ENCODE measurements around the gene SND1.
"Not testable (repeated sequence)": the region's sequence is repeated elsewhere in the genome, so short reads cannot be mapped to it uniquely, and the experiment has no call there.

The SND1 gene

DNA sequence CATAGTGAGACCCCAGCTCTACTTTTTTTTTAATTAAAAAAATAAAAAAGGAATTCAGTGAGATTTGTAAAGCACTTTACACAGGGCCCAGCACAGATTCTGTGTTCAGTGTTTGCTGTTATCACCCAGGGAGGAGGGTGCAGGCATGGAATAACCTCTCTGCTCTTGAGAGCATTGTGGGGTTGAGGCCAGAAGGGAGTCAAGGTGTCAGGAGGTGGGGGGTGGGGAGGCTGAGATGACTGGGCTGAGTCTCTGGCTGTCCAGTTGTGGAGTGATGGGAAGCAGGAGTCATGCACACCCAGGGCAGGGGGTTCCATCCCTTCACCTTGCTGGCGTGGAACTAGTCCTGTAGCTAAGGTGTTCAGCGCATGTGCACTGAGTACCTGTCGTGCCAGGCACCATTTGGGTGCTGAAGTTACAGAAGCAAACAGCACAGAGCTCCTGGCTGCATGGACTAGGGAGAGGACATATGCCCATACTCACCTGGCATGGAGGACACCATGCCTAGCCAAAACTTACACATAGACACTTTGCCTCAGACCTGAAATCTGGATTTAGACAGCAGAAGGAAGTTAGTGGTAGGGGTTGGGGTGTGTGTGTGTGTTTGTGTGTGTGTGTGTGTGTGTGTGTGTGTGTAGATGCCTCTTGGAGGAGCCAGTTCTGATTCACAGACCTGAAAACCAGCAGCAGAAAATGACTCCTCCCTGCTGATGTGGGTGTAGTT is 448.4 kb downstream of the SND1 start:
- no peak for DNase-seq (ENCODE audit: low read depth)
- no peak overlapping the region for H3K4me3 ChIP-seq (ENCODE audit: low read depth, low read length)

DNA sequence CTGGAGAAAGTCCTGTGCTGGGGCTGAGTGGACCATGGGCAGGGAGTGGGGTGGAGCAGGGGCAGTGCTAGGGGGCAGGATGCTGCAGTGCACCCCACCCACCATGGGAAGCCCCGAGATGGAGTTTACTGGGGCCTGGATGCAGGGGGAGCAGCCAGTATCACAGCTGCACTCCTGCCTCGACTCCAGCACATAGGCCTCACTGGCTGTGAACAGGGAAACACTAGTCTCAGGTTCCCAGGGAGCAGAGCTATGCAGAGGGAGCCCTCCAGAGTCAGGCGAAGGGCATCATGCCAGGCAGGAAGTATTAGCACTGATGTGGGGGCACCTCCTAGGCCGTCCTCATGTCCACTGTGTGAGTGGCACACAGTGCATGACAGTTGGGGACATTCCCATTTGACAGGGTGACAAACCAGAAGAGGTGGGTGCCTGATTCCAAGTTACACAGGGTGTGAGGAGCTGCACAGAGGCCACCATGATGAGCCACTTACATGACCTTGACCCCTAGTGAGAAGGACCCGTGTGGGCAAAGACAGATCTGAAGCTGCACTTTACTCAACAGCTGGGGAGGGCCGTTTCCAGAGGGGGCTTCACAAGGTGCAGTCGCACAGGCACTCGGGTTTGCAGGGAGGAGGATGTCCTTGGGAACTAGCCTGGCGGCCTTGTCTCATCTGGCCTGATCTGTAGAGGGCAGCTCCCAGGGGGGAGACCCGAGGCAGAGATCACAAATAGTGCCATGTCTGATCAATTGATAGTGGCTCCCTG is 449.1 kb downstream of the SND1 start:
- no peak overlapping the region for H3K4me3 ChIP-seq (ENCODE audit: low read depth, low read length)
- no peak for DNase-seq (ENCODE audit: low read depth)

DNA sequence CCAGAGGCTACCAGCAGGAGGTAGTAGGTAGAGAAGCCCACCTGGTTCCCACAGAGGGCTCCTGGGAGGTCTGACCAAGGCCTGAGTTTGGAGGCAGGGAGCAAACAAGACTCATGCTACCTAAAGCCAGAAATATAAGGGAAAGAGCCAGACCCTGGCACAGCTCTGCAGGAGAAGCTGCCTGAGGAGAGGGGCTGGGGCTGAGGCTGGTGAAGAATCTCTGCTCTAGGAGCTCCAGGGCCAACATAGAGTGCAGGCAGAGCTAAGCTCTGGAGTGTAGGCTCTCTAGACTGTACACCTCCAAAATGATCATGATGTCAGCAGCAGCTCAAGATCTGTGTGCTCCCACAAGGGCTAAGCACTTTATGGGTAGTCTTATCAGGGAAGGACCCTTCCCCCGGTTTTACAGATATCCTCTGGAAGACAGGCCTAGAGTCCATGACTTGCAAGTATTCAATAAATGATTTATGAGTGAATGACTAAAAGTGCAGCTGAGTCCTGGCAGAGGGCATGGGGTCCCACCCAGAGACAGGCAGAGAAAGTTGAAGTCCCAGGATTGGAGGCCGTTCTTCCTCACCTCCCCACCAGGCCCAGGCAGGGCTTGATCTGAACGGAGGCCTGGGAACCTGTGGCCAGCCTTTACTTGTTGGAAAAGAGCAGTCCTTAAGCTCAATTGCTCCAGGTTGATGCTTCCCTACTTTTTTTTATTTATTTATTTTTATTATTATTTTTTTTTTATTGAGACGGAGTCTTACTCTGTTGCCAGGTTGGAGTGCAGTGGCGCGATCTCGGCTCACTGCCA is 450.7 kb downstream of the SND1 start:
- H3K4me3 ChIP-seq (ENCODE audit: low read depth, low read length) = no peak overlapping the region
- DNase-seq (ENCODE audit: low read depth) = no peak

DNA sequence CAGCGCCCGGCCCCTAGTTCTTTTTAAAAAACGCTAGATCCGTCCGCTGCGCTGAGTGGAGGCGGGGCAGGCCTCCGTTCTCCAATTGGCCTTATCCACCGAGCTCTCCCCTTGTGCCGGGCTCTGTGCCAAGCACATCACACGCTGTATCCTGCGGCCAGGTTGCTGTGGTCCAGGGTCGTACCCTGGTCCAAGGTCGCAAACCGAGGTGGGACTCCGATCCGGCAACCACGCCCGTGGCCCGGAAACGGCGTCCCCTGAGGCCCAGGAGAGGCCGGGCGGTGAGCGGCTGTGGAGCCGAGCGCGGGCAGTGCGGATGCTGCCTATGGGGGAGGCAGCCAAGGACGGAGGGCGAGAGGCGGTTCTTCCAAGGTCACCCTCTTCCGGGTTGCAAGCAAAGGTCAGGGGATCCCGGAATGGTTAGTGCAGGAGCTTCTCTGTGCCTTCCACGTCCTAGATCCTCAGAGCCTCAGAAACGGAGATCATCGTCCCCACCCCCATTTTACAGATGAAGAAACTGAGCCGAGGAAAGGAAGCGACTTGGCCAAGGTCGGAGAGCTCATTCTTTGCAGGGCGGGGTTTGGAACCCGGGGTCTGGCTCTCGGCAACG is 451.6 kb downstream of the SND1 start:
- H3K4me3 ChIP-seq (ENCODE audit: low read depth, low read length) = peak overlapping the region; percentile 49
- no peak for DNase-seq (ENCODE audit: low read depth)

DNA sequence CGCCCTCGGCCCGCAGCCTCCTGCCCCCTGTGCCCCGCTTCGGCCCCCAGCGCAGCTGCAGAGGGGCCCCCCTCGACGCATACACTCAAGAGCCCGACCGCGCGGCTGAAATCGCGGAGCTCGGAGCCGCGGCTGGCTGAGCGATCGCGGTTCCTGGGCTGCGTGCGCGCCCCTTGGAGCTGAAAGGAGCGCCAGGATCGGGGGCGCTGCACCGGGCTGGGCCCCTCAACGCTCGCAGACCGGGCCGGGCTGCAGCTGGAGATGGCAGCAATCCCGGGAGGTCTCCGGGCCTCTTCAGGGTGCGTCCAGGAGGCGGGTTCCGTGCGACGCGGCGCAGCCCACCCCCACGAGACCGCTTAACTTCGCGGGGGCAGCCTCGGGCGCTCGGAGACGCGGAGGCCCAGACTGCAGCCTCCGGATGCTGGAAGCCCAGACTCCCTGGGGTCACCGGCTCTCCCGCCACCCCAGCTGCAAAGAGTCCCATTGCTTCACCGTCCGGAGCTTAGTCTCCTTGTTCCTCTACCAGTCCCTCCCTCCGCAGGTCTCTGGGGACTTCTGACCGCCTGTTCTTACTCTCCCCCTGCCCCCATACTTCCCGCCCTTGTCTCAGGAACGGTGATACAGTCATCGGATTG is 452.2 kb downstream of the SND1 start:
- H3K4me3 ChIP-seq (ENCODE audit: low read depth, low read length) = peak overlapping the region; percentile 49
- peak; percentile 21 for DNase-seq (ENCODE audit: low read depth)

DNA sequence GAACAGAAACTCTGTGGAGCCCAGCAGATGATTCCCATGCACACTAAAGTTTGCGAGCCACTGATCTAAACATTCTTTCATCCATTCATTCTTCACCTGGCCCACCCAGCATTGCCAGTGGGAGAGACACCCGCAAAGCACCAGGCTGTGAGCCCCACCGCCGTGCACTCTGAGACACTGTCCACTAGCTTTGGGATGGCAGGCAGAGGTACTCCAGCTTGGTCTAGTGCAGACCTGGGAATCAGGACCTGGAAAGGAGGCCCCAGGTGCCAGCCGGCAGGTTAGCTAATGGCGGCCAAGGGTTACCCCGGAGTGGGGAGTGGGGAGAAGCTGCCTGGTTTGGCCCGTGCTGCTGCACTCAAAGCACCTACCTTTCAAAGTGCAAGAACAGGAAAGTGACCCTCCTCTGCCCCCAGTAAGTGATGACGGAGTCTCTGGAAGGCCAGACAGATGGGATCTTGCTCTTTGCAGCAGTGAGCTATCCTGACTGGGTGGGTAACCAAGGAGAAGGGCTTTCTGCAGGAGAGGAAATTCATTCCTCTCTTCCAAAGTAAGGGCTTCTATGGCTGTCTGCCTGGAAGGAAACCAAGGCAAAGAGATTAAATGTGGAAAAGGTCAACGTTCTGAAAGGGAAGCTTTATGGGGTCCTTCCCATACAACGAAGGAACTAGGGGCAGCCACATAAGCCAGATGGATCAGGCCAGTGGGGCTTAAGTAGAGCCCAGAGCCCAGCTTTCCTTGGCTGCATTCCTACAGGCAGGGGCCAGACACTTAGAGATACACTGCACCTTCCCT is 453.4 kb downstream of the SND1 start:
- no peak overlapping the region for H3K4me3 ChIP-seq (ENCODE audit: low read depth, low read length)
- no peak for DNase-seq (ENCODE audit: low read depth)

DNA sequence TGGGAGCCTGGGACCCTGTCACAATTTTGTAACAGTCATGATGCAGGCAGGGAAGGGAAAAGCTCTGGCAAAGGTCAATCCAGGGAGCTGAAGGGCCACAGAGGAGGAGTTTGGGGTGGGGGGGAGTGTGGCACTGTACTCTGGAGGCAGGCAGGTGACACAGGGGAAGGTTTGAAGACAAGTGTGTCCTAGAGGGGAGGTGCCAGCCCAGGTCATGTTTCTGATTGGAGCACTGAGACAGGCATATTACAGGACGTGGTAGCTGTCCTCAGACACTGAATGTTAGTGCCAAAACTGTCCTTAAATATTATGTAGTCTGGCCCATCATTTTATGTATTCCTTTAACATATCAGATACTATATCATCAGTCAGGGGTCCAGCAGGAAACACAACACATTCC is 454.8 kb downstream of the SND1 start:
- no peak for DNase-seq (ENCODE audit: low read depth)
- no peak overlapping the region for H3K4me3 ChIP-seq (ENCODE audit: low read depth, low read length)

DNA sequence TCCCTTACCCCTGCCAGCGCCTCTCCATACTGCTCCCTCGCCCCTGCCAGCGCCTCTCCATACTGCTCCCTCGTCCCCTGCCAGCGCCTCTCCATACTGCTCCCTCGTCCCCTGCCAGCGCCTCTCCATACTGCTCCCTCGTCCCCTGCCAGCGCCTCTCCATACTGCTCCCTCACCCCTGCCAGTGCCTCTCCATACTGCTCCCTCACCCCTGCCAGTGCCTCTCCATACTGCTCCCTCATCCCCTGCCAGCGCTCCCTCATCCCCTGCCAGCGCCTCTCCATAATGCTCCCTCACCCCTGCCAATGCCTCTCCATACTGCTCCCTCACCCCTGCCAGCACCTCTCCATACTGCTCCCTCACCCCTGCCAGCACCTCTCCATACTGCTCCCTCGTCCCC is 455.5 kb downstream of the SND1 start:
- not testable (repeated sequence) for H3K4me3 ChIP-seq (ENCODE audit: low read depth, low read length); DNase-seq (ENCODE audit: low read depth)

DNA sequence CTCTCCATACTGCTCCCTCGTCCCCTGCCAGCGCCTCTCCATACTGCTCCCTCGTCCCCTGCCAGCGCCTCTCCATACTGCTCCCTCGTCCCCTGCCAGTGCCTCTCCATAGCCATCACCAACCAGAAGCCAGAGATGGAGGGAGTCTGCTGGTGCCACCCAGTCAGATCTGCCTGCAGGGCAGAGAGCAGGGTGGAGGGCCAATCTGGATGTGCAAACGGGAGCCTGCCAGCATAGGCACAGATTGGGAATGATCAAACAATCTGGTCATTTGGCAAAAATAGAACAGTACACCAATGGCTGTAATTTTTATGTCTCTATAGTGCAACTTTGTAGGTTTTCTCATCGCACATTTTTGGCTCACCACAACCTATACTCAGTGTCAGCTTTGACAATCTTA is 456.1 kb downstream of the SND1 start:
- H3K4me3 ChIP-seq (ENCODE audit: low read depth, low read length) = no peak overlapping the region

DNA sequence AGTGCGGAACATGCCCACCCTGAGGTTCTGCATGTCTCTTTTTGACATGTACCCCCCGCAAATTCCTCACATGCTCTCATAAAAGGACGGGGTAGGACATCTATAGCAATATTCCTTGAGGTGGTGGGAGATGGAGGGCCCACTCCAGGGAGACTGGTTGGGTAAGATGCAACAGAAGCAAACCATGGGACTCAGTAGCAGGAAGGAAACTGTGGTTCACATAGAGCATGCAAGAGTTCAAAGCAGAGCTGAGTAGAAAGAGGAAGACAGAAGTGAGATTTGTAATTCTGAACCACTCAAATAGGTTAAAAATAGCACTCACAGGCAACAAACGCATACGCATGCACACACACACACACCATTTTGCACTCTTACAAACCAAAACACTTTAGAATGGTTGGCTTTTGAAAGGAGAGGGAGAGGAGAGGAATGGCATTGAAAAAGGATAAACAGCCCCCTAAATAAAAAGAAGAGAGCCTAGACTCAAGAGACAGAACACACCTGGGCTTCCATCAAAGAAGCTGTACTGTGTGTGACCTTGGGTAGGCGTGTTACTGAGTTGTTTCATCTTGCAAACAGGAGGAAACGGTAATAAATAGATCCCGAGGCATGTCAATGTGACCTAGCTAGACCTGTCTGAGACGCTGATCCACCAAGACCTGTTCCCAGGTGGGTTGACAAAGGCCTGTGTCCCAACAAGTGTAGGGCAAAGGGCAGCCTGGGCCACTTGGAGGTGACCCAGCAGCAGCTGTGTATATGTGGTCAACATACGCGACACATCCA is 456.8 kb downstream of the SND1 start:
- no peak for DNase-seq (ENCODE audit: low read depth)
- no peak overlapping the region for H3K4me3 ChIP-seq (ENCODE audit: low read depth, low read length)

More for the DNA sequence above, 456.1 kb downstream of the SND1 start:
- no peak for DNase-seq (ENCODE audit: low read depth)

DNA sequence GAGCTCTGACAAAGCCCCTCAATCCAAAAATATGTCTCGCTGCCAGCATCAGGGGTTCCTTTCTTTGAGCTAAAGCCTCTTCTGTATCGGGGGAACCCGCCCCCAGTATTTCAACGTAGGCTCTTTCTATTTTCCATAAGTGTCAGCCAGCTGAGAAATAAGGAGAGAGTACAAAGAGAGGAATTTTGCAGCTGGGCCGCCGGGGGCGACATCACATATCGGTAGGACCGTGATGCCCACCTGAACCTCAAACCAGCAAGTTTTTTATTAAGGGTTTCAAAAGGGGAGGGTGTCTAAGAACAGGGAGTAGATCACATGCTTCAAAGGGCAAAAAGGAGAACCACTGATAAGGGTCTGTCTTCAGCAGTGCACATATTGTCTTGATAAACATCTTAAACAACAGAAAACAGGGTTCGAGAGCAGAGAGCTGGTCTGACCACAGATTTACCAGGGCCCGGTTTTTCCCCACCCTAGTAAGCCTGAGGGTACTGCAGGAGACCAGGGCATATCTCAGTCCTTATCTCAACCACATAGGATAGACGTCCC is 457.5 kb downstream of the SND1 start:
- H3K4me3 ChIP-seq (ENCODE audit: low read depth, low read length); DNase-seq (ENCODE audit: low read depth): not testable (repeated sequence)

DNA sequence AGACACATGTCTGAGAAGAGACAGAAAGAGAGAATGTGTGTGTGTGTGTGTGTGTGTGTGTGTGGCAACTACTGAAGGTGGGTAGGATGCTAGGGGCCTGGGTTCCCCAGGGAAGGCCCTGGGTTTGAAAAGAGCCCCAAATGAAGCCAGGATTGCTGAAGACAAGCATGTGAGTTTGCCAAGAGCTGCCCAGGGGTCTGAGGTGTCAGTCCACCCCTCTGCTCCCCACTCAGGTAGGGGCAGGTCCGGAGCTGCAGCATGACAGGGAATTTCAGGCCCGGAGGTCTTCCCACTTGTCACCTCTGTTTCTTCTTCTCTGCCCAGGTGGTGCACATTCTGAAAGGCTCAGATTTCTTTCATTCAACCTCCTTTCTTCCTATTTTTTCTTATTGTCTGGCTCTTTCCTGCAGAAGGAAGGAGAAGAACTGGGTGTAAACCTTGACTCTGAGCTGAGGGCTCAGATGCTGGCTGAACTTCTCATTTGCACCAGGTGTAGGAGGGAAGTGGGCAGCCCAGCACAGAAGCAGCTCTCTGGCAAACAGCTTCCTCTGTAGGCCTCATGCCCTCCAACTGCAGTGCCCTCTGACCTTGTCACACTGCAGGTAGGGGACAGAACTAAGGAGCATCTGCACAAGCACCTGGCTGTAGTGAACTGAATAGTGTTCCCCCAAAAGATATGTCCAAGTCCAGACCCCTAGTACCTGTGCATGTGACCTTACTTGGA is 458.8 kb downstream of the SND1 start:
- H3K4me3 ChIP-seq (ENCODE audit: low read depth, low read length) = no peak overlapping the region
- DNase-seq (ENCODE audit: low read depth) = no peak

DNA sequence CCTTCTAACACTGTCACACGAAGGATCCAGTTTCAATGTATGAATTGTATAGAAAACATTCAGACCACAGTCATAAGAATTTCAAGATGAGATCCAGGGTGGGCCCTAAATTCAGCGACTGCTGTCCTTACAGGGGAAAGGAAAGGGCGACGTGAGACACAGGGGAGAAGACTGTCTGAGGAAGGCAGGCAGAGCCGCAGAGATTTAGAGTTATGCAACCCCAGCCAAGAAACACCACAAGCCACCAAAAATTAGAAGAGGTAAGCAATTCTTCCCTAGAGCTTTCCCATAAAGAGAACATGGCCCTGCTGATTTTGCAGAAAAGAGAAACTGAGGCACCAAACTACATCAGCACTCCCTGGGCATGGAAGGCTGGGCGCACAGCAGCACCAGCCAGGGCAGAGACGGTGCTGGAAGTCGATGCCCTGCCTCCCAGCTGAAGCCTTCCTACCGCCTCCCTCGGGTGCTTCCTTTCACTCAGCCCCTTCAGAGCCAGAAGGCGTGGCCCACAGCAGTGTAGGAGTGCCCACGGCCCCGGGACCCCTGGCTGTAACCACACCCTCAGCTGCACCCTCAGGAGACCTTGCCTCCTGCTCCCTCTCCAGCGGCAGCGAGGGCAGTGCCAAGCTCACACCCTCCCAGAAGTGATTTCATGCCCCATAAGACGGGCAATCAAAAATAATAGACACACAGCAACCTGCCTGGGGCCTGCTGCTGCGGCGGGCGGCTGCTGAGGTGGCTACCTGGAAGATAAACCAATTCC is 460.2 kb downstream of the SND1 start:
- no peak for DNase-seq (ENCODE audit: low read depth)
- no peak overlapping the region for H3K4me3 ChIP-seq (ENCODE audit: low read depth, low read length)

DNA sequence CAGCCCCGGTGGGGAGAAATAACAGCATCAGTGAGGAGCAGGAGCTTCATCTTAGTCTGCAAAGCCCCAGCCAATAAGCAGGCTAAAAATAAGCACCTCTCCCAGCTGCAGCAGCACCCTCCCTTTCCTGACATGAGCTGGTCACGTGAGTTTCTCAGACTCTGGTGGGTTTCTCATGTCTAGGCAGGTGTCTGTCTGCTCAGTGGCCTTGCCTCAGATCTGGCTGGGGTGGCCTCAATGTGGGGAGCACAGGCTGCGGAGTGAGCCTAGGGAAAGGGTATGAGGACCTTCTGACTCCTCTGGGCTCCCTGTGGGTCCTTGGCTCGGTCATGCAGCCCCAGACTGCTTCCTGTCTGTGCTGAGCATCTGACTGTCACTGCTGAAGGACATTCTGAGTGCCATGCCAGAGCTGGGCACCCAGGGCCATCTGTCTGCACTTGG is 460.8 kb downstream of the SND1 start:
- DNase-seq (ENCODE audit: low read depth) = no peak
- H3K4me3 ChIP-seq (ENCODE audit: low read depth, low read length) = no peak overlapping the region

DNA sequence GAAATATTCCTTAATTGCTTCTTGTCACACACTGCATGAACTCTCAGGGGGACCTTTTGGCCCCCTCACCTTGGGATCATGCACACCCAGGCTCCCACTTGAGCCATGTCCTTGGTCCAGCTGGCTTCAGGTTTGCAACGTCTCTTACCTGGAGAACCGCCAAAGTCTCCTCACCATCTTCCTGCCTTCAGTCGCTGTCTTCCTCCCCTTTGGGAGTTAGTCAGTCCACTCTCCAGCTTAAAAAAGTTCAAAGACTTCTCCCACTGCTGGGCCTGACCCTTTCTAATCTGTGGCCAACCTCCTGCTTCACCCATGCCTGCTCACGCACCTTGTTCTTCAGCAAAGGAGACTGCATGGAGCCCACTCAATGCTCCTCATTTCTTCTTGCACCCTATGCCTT is 461.8 kb downstream of the SND1 start:
- no peak overlapping the region for H3K4me3 ChIP-seq (ENCODE audit: low read depth, low read length)
- DNase-seq (ENCODE audit: low read depth) = no peak

DNA sequence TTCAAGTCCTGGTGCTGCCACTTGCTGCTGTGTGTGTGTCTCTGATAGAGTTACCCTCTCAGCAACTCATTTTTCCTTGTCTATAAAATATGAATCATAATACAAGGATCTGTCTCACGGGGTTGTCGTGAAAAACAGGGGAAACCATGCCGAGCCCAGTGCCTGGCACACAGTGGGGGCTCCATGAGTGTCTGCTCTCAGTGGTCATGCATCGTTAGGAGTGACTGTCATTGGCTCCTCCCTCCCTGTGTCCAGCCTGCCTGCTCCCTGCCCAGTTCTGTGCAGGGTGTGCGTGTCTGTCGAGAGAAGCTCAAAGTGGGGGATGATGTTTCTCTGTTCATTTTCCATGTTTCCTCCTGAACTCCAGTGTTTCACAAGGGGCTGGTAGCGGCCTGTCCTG is 462.8 kb downstream of the SND1 start:
- no peak for DNase-seq (ENCODE audit: low read depth)
- no peak overlapping the region for H3K4me3 ChIP-seq (ENCODE audit: low read depth, low read length)
